ENCODE measurements around the gene MRPL20.
"Not testable (repeated sequence)": the region's sequence is repeated elsewhere in the genome, so short reads cannot be mapped to it uniquely, and the experiment has no call there.

MRPL20 gene

DNA sequence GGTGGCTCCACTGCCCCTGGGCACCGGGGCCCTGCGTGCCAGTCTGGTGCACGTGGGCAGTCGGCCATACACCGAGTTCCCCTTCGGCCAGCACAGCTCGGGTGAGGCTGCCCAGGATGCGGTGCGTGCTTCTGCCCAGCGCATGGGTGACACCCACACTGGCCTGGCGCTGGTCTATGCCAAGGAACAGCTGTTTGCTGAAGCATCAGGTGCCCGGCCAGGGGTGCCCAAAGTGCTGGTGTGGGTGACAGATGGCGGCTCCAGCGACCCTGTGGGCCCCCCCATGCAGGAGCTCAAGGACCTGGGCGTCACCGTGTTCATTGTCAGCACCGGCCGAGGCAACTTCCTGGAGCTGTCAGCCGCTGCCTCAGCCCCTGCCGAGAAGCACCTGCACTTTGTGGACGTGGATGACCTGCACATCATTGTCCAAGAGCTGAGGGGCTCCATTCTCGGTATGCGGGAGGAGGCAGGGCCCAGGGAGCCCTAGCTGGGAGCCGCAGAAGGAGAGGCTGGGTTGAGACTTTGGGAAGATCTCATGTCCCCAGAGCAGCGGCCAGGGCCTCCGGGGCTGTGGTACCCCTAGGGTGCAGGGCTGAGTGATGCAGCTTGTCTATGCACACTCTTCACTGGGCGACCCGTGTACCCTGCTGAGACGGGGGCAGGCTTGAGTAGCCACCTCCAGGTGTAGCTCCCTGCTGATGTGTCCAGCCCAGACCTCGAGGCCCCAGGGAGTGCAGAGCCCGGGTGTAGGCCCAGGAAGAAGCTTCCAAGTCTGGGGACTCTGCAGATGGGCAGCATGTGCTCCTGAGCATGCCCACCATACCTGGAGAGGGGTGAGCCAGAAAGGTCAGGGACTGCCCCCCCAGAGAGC is 30.2 kb upstream of the MRPL20 start:
- DNase-seq: no peak

DNA sequence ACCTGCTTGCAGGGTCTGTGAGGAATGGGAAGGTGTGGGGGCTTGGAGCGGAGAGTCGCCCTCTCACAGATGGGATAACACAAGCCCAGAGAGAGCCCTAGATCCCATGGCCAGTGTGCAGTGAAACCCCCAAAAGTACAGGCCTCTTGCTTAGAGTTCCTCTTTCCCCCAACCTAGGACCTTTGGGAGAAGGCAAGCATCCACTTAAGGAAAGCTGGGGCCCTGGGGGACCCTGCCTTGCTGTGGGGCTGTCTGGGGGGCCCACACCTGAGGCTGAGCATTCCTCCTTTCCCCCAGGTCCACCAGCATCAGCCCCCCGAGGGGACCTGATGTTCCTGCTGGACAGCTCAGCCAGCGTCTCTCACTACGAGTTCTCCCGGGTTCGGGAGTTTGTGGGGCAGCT is 29.5 kb upstream of the MRPL20 start:
- DNase-seq: no peak

DNA sequence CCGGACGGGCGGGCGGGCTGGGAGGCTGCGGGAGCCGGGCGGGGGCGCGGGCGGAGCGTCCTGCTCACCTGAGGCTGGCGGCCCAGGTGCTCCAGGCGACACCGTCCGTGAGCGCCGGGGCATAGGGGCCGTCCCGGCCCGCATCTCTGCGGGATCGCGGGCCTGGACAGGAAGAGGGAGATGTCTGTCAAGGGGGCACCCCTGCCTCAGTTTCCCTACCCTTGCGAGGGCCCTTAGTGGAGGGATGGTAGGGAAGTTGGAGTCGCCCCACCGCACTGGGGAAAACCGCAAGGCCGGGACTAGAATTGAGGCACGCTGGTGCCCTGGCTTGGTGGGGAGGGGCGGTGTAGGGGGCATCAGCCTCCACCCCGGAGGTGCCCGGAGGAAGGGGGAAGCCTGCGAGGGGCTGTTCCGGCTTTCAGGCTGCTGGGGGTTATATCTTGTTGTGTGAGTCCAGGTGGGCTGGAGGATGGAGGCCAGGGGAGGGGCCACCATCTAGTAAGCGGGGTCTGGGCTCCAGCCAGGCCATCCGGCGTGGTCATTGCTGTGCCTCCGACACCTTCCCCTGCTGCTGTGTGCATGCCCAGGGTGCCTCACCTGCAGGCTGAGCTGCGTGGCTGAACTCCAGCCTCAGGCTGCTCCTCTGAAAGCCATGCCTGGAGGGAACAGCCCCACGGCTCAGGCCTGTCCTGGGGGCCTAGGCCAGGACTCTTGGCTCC is 29.0 kb upstream of the MRPL20 start:
- no peak for DNase-seq

DNA sequence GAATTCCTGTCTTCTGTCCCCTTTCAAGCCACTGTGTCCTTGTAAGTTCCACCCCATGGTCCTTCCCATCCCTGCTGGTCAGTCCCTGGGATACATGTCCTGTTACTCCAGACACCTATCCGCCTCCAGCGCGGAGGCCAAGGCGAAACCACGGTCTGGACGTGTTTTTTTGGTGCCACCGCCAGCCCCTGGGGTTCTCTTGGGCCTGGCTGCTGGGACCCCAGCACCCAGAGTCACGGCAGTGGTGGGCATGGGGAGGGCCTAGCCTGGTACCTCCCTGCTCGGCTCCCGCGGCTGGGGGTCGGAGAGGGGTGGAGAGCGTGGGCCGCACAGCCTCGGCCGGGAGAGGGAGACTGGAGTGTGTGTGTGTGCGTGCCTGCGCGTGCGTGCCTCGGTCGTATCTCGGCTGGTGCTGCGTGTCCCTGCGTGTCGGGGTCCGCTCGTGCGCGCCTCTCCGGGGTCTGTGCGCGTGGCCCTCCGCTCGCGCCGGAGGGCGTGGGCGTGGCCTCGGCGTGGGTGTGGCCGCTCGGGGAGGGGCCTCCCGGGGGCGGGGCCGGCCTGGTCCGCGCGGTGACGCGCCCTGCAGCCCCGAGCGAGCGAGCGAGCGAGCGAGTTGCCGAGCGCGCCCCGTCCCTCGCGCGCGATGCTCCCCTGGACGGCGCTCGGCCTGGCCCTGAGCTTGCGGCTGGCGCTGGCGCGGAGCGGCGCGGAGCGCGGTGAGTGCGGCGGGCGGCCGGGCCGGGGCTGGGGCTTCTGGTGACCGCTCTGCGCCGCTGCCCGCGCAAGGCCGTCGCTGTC is 28.2 kb upstream of the MRPL20 start, which contains the start of gene VWA1:
TSS of gene VWA1 (plus strand) at position 585 of the 798 bp plus-strand sequence. CDS start at position 644, 59 bp downstream.
- peak; percentile 77 for DNase-seq

DNA sequence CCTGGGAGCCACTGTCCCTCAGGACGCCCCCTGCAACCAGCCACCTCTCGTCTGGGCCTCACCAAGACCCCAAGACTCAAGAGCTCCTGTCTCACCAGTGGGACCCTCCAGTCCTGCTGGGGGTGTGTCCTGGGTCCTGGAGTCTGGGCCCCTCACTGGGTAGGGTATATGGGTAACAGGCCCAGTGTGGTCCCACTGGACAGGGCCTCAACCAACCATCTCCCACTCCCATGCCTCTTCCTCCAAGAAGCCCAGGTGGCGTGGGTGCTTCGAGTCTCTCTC is 27.7 kb upstream of the MRPL20 start:
- no peak for DNase-seq

DNA sequence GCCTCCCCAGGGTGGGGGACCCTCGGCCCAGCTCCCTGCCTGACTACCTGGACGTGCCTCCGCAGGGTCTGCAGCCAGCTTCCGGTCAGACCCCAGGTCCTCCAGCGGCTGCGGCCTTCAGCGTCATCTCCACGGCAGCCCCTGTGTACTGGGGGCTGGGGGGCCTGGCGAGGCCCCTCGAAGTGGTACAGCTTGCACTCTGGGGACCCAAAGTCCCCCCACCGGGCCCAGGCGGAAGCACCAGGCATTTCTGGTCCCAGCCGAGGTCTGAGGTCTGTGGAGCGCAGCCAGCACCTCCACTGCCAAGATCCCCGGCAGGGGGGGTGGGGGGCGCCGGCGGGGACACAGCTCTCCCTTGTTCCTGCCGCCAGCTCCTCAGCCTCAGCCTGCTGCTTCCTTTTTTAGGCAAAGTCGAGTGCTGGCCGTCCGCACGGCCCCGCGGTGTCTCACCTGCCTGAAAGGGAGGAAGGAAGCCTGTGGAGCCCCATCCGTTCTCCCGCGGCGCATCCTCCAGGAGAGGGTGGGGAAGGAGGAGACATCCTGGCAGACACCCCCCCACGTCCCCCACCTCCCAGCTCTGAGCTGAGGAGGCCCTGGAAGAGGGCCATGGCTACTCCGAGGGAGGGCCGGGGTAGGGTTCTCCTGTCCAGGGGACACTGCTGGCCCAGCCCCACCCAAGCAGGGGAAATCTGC is 27.2 kb upstream of the MRPL20 start:
- DNase-seq: no peak

- DNase-seq: peak; percentile 44
Measured at GRCh38 chr1:1433804-1434130, 26.7 kb upstream of the MRPL20 start.

- DNase-seq: peak; percentile 71
Measured at GRCh38 chr1:1432951-1433803, 26.1 kb upstream of the MRPL20 start.

GRCh38 chr1:1432274-1432950 is 25.3 kb upstream of the MRPL20 start:
- peak; percentile 50 for DNase-seq

- DNase-seq: peak; percentile 60
Measured at GRCh38 chr1:1431845-1432273, 24.8 kb upstream of the MRPL20 start.

- peak; percentile 40 for DNase-seq
Measured at GRCh38 chr1:1430992-1431844, 24.1 kb upstream of the MRPL20 start.

DNA sequence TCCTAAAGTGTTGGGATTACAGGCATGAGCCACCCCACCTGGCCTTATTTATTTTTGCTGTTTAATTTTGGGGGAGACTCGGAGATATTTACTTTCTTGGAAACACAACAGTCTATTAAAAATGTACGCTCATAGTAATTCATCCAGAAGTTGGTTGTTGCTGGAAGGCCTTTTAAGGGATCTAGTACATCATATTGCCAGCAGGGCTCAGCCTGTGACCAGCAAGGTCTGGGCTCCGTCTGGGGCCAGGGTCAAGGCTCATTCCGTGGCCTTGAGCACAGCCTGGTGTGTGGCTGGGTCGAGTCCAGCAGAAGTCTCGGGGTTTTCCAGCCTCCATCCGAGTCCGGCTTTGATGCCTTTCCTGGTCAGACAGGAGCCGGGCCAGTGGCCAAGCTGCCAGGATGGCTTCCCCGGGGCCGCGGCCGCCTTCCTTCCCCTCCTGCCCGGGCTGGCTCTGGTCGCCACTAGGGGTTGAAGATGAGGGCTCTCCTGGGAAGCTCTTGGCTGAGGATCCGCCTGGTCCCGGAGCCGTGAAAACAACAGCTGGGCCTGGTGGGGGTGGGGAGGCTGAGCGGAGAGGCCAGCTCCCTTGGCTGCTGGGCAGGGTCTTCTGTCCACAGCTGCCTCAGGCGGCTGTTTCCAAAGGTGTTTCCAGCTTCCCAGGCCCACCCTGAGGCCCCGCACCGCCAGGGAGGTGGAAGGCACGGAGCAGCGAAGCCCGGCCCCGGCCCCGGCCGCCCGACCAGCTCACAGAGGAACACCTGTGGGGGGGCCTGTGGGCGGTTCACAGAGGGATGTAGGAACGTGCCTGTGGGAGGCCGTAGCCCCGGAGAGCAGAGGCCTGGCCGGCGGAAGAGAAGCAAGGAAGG is 23.3 kb upstream of the MRPL20 start:
- DNase-seq: peak; percentile 86

DNA sequence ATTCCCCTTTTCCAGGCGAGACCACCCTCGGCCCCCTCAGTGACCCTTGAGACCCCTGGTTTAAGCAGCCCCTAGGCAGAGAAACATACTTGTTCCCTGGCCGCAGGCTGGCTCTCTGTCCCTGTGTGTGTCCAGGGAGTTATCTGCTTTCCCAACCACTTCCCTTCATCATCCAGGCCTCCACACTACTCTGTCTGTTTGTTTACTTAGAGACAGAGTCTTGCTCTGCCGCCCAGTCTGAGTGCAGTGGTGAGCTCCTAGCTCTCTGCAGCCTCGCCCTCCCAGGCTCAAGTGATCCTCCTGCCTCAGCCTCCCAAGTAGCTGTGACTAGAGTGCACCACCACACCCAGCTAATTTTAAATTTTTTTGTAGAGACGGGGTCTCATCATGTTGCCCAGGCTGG is 22.6 kb upstream of the MRPL20 start:
- DNase-seq: no peak

DNA sequence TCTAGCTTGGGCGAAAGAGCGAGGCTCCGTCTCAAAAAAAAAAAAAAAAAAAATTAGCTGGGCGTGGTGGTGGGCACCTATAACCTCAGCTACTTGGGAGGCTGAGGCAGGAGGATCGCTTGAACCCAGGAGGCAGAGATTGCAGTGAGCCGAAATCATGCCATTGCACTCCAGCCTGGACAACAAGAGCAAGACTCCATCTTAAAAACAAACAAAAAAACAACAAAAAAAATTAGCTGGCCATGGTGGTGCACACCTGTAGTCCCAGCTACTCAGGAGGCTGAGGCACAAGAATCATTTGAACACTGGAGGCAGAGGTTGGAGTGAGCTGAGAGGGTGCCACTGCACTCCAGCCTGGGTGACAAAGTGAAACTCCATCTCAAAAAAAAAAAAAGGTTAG is 21.9 kb upstream of the MRPL20 start:
- DNase-seq: not testable (repeated sequence)

DNA sequence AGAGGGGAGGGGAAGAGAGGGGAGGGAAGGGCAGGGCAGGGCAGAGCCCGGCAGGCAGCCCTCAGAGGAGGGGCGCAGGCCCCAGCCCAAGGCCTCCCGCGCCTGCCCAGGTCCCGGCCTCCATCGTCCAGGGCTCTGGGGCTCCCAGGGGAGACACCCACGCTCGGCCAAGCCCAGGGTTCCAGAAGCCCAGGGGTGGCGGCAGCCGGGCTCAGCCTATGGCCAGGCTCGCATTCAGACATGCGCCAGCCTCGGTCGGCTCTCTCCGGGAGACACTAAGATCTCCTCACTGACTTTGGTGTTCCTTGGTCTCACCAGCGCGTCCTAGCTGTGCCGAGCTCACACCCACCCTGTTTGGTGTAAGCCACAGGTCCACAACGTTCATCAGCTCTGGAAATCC is 21.1 kb upstream of the MRPL20 start:
- no peak for DNase-seq

DNA sequence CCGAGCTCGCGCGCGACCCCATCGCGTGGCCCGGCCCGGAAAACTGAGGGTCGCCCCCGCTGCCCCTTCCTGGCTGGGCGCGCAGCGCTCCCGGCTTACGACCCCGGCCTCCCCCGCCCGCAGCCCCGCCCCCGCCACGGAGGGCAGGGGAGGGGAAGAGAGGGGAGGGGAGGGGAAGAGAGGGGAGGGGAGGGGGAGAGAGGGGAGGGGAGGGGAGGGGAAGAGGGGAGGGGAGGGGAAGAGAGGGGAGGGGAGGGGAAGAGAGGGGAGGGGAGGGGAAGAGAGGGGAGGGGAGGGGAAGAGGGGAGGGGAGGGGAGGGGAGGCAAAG is 20.7 kb upstream of the MRPL20 start:
- DNase-seq: no peak

GRCh38 chr1:1427106-1427819 is 20.2 kb upstream of the MRPL20 start:
- no peak for DNase-seq

DNA sequence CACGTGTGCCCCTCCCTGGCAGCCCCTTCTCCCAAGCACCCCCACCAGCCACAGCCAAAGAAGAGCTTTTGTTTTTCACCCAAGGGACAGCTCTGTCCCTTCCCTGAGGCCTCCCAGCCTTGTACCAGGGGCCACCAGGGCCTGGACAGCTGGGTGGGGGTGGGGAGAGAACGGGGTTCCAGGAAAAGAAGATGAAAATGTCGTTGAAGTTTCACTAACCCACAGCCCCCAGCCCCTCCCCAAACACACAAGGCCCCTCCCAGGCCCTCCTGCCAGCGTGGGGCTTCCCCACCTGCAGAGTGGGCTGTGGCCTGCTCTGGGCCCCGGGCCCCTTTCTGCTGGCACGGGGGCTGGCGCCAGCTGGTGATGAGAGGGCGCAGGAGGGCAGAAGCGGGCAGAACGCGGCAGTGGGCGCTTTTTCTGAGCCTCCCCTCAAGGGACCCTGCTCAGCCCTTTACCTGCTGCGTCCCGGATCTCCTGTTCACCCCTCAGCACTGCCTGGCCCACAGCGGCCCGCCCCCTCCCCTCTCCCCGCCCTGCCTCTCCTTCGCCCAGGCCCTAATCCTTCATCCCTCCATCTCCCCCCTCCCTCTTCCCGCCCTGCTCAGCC is 19.5 kb upstream of the MRPL20 start:
- no peak for DNase-seq
